ENCODE measurements around the gene GUCY2C. TPM values are rescaled to one million over a fixed set of nuclear protein-coding genes. Genes with fewer than 3 reads are reported as not detected.

GUCY2C gene
- total RNA-seq, 4 donors from 2014 or later = not detected

DNA sequence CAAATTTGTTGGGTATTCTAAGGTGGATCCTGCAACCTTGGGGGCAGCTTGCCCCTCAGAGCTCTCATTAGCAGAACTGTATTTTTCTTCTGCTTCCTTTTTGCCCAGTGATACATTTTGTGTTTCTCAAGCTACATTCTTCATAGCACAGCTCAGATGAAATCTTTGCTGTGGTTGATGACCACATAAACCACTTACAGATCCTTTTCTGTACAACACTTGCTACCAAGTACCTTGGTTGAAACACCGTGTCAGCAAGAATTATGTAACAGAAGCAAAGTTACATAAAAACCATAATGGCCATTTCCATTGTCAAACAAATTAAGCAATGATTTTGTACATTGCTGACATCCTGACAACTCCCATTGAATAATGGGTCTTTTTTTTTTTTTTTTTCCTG, 119.1 kb downstream of the GUCY2C start:
- DNase-seq (ENCODE audit: low spot score) (no peak), ATAC-seq (ENCODE audit: low FRiP score) (no peak)
- TF ChIP-seq, protein P1, sequence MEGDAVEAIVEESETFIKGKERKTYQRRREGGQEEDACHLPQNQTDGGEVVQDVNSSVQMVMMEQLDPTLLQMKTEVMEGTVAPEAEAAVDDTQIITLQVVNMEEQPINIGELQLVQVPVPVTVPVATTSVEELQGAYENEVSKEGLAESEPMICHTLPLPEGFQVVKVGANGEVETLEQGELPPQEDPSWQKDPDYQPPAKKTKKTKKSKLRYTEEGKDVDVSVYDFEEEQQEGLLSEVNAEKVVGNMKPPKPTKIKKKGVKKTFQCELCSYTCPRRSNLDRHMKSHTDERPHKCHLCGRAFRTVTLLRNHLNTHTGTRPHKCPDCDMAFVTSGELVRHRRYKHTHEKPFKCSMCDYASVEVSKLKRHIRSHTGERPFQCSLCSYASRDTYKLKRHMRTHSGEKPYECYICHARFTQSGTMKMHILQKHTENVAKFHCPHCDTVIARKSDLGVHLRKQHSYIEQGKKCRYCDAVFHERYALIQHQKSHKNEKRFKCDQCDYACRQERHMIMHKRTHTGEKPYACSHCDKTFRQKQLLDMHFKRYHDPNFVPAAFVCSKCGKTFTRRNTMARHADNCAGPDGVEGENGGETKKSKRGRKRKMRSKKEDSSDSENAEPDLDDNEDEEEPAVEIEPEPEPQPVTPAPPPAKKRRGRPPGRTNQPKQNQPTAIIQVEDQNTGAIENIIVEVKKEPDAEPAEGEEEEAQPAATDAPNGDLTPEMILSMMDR (IDR thresholded peaks at IDR 0.05) = no peak

DNA sequence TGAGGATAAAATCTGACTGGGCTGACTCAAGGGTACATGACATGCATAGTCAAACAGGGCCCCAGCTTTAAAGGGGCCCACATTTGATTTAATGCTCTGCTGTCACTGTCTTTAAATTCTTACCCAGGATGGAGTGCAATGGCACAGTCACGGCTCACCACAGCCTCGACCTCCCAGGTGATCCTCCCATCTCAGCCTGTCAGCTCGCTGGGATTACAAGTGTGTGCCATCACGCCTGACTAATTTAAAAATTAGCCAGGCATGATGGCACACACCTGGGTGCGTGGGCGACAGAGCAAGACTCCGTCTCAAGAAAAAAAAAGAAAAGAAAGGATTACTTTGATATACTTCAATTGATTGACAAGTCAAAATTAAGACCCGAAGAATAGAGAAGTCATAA, 119.5 kb downstream of the GUCY2C start:
- DNase-seq (ENCODE audit: low spot score) = no peak
- ATAC-seq (ENCODE audit: low FRiP score) = no peak
- TF ChIP-seq, protein P1 (IDR thresholded peaks at IDR 0.05) = no peak

DNA sequence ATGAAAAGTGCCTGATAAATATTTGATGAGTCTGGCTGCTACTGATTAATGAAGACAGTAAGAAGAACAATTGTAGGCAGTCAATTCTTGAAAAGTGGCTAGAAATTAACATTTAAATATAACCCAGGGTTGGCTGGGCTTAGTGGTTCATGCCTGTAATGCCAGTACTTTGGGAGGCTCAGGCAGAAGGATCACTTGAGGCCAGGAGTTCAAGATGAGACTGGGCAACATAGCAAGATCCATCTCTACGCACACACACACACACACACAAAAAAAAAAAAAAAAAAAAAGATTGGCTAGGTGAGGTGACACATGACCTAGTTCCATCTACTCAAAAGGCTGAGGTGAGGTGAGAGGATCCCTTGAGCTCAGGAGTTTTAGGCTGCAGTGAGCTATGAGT, 120.8 kb downstream of the GUCY2C start:
- no peak for ATAC-seq (ENCODE audit: low FRiP score)
- TF ChIP-seq, protein P1 (IDR thresholded peaks at IDR 0.05) = no peak
- no peak for DNase-seq (ENCODE audit: low spot score)

DNA sequence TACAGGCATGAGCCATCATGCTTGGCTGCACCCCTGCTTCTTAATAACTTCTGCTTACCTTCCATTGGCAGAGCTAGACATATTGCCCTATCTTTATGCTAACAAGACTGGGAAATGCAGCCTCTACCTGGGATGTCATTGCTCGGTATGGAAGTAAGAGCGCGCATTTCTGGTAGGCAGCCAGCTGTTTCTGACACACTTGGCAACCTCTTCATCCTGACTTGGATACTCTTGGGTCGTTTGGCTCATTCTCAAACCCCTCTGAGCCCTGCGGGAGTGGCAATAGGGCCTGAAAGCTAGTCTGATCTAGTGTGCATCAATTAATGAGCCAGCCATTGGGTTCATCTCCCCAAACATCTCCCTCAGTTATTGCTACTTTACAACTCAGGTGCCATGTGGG, 123.3 kb downstream of the GUCY2C start:
- ATAC-seq (ENCODE audit: low FRiP score) = no peak
- TF ChIP-seq, protein P1 (IDR thresholded peaks at IDR 0.05) = no peak
- no peak for DNase-seq (ENCODE audit: low spot score)

DNA sequence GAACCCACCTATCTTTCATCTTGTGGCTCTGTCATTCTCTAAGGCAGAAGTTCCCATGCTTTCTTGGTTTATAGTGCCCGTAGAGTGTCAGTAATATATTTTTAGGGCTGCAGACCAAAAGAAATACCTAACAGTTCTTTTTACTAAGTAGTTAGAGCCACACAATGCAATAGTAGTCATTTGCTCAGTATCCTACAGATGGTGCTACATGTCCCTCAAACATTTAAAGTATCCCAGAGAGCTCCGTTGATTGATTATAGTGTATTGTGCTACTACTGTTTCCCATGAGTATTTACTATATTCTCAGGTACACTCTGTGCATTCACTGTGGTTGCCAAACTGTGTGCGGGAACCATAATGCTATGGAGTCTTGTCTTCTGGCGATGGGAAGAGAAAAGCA, 124.0 kb downstream of the GUCY2C start:
- TF ChIP-seq, protein P1 (IDR thresholded peaks at IDR 0.05) = no peak
- ATAC-seq (ENCODE audit: low FRiP score) (no peak), DNase-seq (ENCODE audit: low spot score) (no peak)

DNA sequence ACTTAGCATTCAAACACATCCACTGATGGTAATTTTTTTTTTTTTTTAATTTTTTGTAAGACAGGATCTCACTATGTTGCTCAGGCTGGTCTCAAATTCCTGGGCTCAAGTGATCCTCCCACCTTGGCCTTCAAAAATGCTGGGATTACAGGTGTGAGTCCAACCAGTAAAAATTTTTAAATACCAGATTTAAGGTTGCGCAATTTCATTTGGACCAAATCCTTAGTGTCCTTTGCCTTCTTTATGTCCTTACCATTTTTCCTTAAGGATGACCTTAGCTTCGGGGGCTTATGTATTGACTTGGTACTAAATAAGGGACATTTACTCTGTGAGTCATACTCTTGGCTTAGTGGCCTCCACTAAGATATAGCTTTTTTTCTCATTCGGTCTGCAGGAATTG, 124.6 kb downstream of the GUCY2C start:
- no peak for ATAC-seq (ENCODE audit: low FRiP score)
- TF ChIP-seq, protein P1 (IDR thresholded peaks at IDR 0.05) = no peak
- DNase-seq (ENCODE audit: low spot score) = no peak

DNA sequence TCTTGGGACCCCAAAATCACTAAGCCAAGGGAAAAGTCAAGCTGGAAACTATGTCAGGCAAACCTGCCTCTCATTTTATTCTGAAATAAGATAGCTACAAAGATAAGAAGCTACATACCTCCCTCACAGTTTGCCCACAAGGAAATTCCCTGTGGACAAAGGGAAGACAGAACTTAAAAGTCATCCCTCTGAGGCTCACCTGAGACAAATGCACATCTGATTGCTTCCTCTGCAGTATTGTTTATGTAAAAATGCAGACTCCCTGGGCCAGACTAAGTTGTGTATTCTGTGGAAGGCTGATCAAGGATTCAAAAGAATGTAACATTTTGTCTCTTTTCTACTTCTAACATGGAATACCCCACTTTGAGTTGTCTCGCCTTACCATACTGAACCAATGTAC, 126.2 kb downstream of the GUCY2C start:
- no peak for ATAC-seq (ENCODE audit: low FRiP score)
- no peak for DNase-seq (ENCODE audit: low spot score)
- TF ChIP-seq, protein P1 (IDR thresholded peaks at IDR 0.05) = no peak
